ENCODE data around the gene CDKAL1. TPM values are rescaled to one million over a fixed set of nuclear protein-coding genes. Genes with fewer than 3 reads are reported as not detected.

The CDKAL1 gene
- total RNA-seq, 1 experiment from 2014 or later = 13.8 TPM

- Histone ChIP-seq H3F3A (ENCODE audit: low read length, unreplicated experiment) (no peaks in the 10 kb centered on the region), H3K9ac (ENCODE audit: low read length) (no peak overlapping the region), H3K79me2 (ENCODE audit: low read length) (no peaks in the 10 kb centered on the region), H3K27ac (ENCODE audit: low read length) (no peak overlapping the region), H3K9me2 (replicated peaks; ENCODE audit: low read length) (no peaks in the 10 kb centered on the region), H3K4me3 (ENCODE audit: low read length) (no peak overlapping the region), H3K9me3 (ENCODE audit: low read length) (no peaks in the 10 kb centered on the region), H4K20me1 (ENCODE audit: low read length) (no peaks in the 10 kb centered on the region), H3K4me2 (ENCODE audit: low read length) (peak overlapping the region; percentile 29), H3K36me3 (ENCODE audit: low read depth, low read length) (peaks cover 3% of the 10 kb centered on the region; the same call in 1 of the 2 replicates), H3K4me1 (ENCODE audit: insufficient read depth, low read length) (peaks cover 13% of the 10 kb centered on the region), H2AFZ (ENCODE audit: low read length) (no peak overlapping the region), H3K27me3 (ENCODE audit: low read length) (no peaks in the 10 kb centered on the region)
- CTCF ChIA-PET = no interaction called here
- TF ChIP-seq, protein P1, sequence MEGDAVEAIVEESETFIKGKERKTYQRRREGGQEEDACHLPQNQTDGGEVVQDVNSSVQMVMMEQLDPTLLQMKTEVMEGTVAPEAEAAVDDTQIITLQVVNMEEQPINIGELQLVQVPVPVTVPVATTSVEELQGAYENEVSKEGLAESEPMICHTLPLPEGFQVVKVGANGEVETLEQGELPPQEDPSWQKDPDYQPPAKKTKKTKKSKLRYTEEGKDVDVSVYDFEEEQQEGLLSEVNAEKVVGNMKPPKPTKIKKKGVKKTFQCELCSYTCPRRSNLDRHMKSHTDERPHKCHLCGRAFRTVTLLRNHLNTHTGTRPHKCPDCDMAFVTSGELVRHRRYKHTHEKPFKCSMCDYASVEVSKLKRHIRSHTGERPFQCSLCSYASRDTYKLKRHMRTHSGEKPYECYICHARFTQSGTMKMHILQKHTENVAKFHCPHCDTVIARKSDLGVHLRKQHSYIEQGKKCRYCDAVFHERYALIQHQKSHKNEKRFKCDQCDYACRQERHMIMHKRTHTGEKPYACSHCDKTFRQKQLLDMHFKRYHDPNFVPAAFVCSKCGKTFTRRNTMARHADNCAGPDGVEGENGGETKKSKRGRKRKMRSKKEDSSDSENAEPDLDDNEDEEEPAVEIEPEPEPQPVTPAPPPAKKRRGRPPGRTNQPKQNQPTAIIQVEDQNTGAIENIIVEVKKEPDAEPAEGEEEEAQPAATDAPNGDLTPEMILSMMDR (conservative IDR thresholded peaks at IDR 0.05; ENCODE audit: low read depth, low read length) = no peak
- TF ChIP-seq EZH2 (IDR thresholded peaks at IDR 0.05; ENCODE audit: low read length, unreplicated experiment) (no peak), EZH2phosphoT487 (IDR thresholded peaks at IDR 0.05; ENCODE audit: borderline replicate concordance, low read length) (no peak)
- peak; percentile 73 for ATAC-seq
- BruUV-seq (replicated peaks) = no TSS peak
- peak; percentile 75 for DNase-seq
- intact Hi-C loops (cut with micrococcal nuclease) = loop anchor here (1.0 to 5.0 kb wide), 2 partner anchors 198 to 343 kb away; no protein-coding TSS in a partner anchor
- POLR2A ChIA-PET (ENCODE audit: unreplicated experiment) = no interaction called here
These were observed 686.2 kb downstream of the CDKAL1 start for GRCh38 chr6:21220271-21220987.

GRCh38 chr6:21222656-21223055 lies 688.4 kb downstream of the CDKAL1 start:
- no TSS peak for BruUV-seq (replicated peaks)
- H3K27ac ChIP-seq (ENCODE audit: low read length) = no peak overlapping the region
- H3K79me2 ChIP-seq (ENCODE audit: low read length) = no peaks in the 10 kb centered on the region
- H4K20me1 ChIP-seq (ENCODE audit: low read length) = no peaks in the 10 kb centered on the region
- no peak for TF ChIP-seq EZH2 (IDR thresholded peaks at IDR 0.05; ENCODE audit: low read length, unreplicated experiment)
- no peak for TF ChIP-seq EZH2phosphoT487 (IDR thresholded peaks at IDR 0.05; ENCODE audit: borderline replicate concordance, low read length)
- TF ChIP-seq, protein P1 (conservative IDR thresholded peaks at IDR 0.05; ENCODE audit: low read depth, low read length) = no peak
- H2AFZ ChIP-seq (ENCODE audit: low read length) = no peak overlapping the region
- no peak overlapping the region for H3K9ac ChIP-seq (ENCODE audit: low read length)
- H3K36me3 ChIP-seq (ENCODE audit: low read depth, low read length) = peaks cover 3% of the 10 kb centered on the region; the same call in 1 of the 2 replicates
- ATAC-seq (no peak), DNase-seq (no peak)
- H3K4me1 ChIP-seq (ENCODE audit: insufficient read depth, low read length) = peaks cover 28% of the 10 kb centered on the region
- ChIA-PET CTCF (no interaction called here), POLR2A (ENCODE audit: unreplicated experiment) (no interaction called here)
- H3K4me3 ChIP-seq (ENCODE audit: low read length) = no peak overlapping the region
- no peaks in the 10 kb centered on the region for H3K9me2 ChIP-seq (replicated peaks; ENCODE audit: low read length)
- no peak overlapping the region for H3K4me2 ChIP-seq (ENCODE audit: low read length)
- no peaks in the 10 kb centered on the region for H3F3A ChIP-seq (ENCODE audit: low read length, unreplicated experiment)
- intact Hi-C loops (cut with micrococcal nuclease) = loop anchor here (5.0 kb wide), 1 partner anchor 345 kb away; no protein-coding TSS in a partner anchor
- no peaks in the 10 kb centered on the region for H3K9me3 ChIP-seq (ENCODE audit: low read length)
- H3K27me3 ChIP-seq (ENCODE audit: low read length) = no peaks in the 10 kb centered on the region

DNA sequence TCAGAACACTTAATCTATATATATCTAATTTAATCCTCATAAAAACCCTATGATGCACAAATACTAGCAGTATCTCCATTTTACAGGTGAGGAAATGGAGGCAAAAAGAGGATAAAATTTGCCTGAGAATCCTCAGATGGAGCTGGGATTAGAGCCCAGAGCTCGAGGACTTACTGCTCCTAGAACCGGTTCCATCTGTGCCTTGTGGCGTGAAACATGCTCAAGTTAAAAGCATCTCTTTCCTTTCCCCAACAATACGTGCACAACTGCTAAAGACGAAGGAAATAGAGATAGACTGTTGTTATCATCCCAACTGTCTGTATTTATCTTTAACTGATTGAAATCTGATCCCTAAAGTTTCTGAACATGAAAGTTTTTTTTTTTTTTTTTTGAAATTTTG lies 691.7 kb downstream of the CDKAL1 start:
- no peak for TF ChIP-seq EZH2phosphoT487 (IDR thresholded peaks at IDR 0.05; ENCODE audit: borderline replicate concordance, low read length)
- no peak for TF ChIP-seq EZH2 (IDR thresholded peaks at IDR 0.05; ENCODE audit: low read length, unreplicated experiment)
- TF ChIP-seq, protein P1 (conservative IDR thresholded peaks at IDR 0.05; ENCODE audit: low read depth, low read length) = no peak
- Histone ChIP-seq H3K9me2 (replicated peaks; ENCODE audit: low read length) (no peaks in the 10 kb centered on the region), H2AFZ (ENCODE audit: low read length) (no peak overlapping the region), H3K4me2 (ENCODE audit: low read length) (no peak overlapping the region), H3K4me1 (ENCODE audit: insufficient read depth, low read length) (peaks cover 33% of the 10 kb centered on the region), H4K20me1 (ENCODE audit: low read length) (no peaks in the 10 kb centered on the region), H3K79me2 (ENCODE audit: low read length) (no peaks in the 10 kb centered on the region), H3K4me3 (ENCODE audit: low read length) (no peak overlapping the region), H3F3A (ENCODE audit: low read length, unreplicated experiment) (peaks cover 4% of the 10 kb centered on the region), H3K9ac (ENCODE audit: low read length) (no peak overlapping the region), H3K9me3 (ENCODE audit: low read length) (no peaks in the 10 kb centered on the region), H3K36me3 (ENCODE audit: low read depth, low read length) (no peaks in the 10 kb centered on the region), H3K27me3 (ENCODE audit: low read length) (no peaks in the 10 kb centered on the region), H3K27ac (ENCODE audit: low read length) (no peak overlapping the region)
- ChIA-PET POLR2A (ENCODE audit: unreplicated experiment) (interaction anchor here (0.7 kb wide), 1 partner anchor 1439 kb away, joined by 4 read pairs; no protein-coding TSS in a partner anchor), CTCF (no interaction called here)
- DNase-seq (no peak), ATAC-seq (no peak)
- intact Hi-C loops (cut with micrococcal nuclease) = loop anchor here (2.0 kb wide), 3 partner anchors 39 to 363 kb away; no protein-coding TSS in a partner anchor
- BruUV-seq (replicated peaks) = no TSS peak
